GM12878 (cell line): ENCODE data around the gene LMBR1. TPM values are rescaled to one million over a fixed set of nuclear protein-coding genes. Genes with fewer than 3 reads are reported as not detected.

Experiments
- ATAC-seq: fragments of 200-7000 bp; cut with Tn5 transposase; 3 replicates; pipeline ENCODE4 v1.9.1; 2020; ENCODE audit warnings: mild to moderate bottlenecking, moderate library complexity
- BruUV-seq: library from RNA; stranded (reverse); fragments of 400-500 nt; replicated peaks from 2 replicates; lab custom pipeline; 2021; lab: Mats Ljungman, UMichigan
- CTCF ChIA-PET: fragments of 300-600 bp; sonication (Branson Sonifier 250); formaldehyde crosslinking; extraction: SDS; loops from one replicate; lab custom pipeline; 2021; ENCODE audit warnings: inconsistent platforms; lab: Yijun Ruan, JAX
- POLR2A ChIA-PET: fragments of 350-600 bp; formaldehyde crosslinking; extraction: SDS; loops from one replicate; lab custom pipeline; 2021; ENCODE audit warnings: inconsistent platforms; lab: Charles Lee
- RAD21 ChIA-PET: fragments of 300-600 bp; sonication (Branson Sonifier 250); formaldehyde crosslinking; loops from one replicate; lab custom pipeline; 2023; ENCODE audit warnings: antibody characterized with exemption; ENCODE audit not compliant: unreplicated experiment; lab: Charles Lee
- SMC1A ChIA-PET: fragments of 300-600 bp; sonication (Branson Sonifier 250); formaldehyde crosslinking; loops from one replicate; lab custom pipeline; 2023; ENCODE audit not compliant: unreplicated experiment, uncharacterized antibody; lab: Charles Lee
- DNase-seq: peaks from one replicate; pipeline ENCODE4 v3.0.0-alpha.2; 2011; ENCODE audit warnings: low read depth, low spot score
- FAIRE-seq: peaks from 3 replicates; lab custom pipeline; 2011; peaks lifted over from hg19 to GRCh38; lab: Jason Lieb, UNC
- H2AFZ ChIP-seq: 2 replicates; pipeline ENCODE4 v1.6.0; 2011; ENCODE audit warnings: low read depth, low read length, control low read depth; ENCODE audit not compliant: control insufficient read depth
- H3K27ac ChIP-seq: 2 replicates; pipeline ENCODE4 v1.5.1; 2011; ENCODE audit warnings: control low read depth; ENCODE audit not compliant: control insufficient read depth, insufficient read depth
- H3K27me3 ChIP-seq, 2 experiments: replicated peaks in 1 of 2; 2 replicates each; pipeline versions ENCODE4 v1.6.0 to v1.6.1; 2011; ENCODE audit warnings: low read length in 1 of 2; ENCODE audit not compliant: control insufficient read depth in 2 of 2, insufficient read depth in 2 of 2
- H3K36me3 ChIP-seq, 2 experiments: 2 replicates each; pipeline ENCODE4 v1.5.1; 2011; ENCODE audit warnings: low read length in 1 of 2; ENCODE audit not compliant: control insufficient read depth in 2 of 2, insufficient read depth in 2 of 2
- H3K4me1 ChIP-seq: 2 replicates; pipeline ENCODE4 v1.6.1; 2011; ENCODE audit warnings: mild to moderate bottlenecking, low read length, moderate library complexity, mixed read lengths; ENCODE audit not compliant: control insufficient read depth, insufficient read depth
- H3K4me2 ChIP-seq: 2 replicates; pipeline ENCODE4 v1.6.0; 2011; ENCODE audit warnings: control low read depth; ENCODE audit not compliant: control insufficient read depth, insufficient read depth
- H3K4me3 ChIP-seq: fragments of 200-600 bp; sonication (generic); 2 replicates; pipeline ENCODE4 v1.5.1; 2016
- H3K79me2 ChIP-seq: 2 replicates; pipeline ENCODE4 v1.6.0; 2011; ENCODE audit warnings: low read length; ENCODE audit not compliant: control insufficient read depth, insufficient read depth
- H3K9ac ChIP-seq: 2 replicates; pipeline ENCODE4 v1.8.0; 2011; ENCODE audit warnings: low read length, control low read depth, mixed read lengths; ENCODE audit not compliant: control insufficient read depth, insufficient read depth
- H3K9me3 ChIP-seq: replicated peaks from 3 replicates; pipeline ENCODE4 v1.5.1; 2011; ENCODE audit warnings: mild to moderate bottlenecking, low read length; ENCODE audit not compliant: control insufficient read depth, insufficient read depth
- H4K20me1 ChIP-seq: 2 replicates; pipeline ENCODE4 v1.6.0; 2011; ENCODE audit not compliant: control insufficient read depth, insufficient read depth
- CBX5 ChIP-seq: sonication (generic); IDR thresholded peaks from 2 replicates; pipeline ENCODE4 v1.6.1; 2016; ENCODE audit warnings: low read depth, moderate library complexity, mild to moderate bottlenecking, inconsistent platforms
- HDAC2 ChIP-seq: fragments of 200-600 bp; sonication (generic); IDR thresholded peaks from 2 replicates; pipeline ENCODE4 v1.6.1; 2017
- HDAC6 ChIP-seq: fragments of 200-600 bp; sonication (generic); IDR thresholded peaks from one replicate; pipeline ENCODE4 v1.8.0; 2017; ENCODE audit warnings: antibody characterized with exemption; ENCODE audit not compliant: unreplicated experiment
- MEF2B ChIP-seq: fragments of 450-650 bp; IDR thresholded peaks from 2 replicates; pipeline ENCODE4 v1.6.1; 2018; ENCODE audit warnings: mild to moderate bottlenecking, moderate library complexity; ENCODE audit not compliant: partially characterized antibody, poor library complexity, severe bottlenecking
- RELA ChIP-seq: fragments of 450-650 bp; IDR thresholded peaks from 2 replicates; pipeline ENCODE4 v1.8.0; 2014; ENCODE audit warnings: borderline replicate concordance; ENCODE audit not compliant: partially characterized antibody
- SP1 ChIP-seq: IDR thresholded peaks from one replicate; pipeline ENCODE4 v1.6.1; 2011; ENCODE audit warnings: low read depth, low read length
- SPI1 ChIP-seq: IDR thresholded peaks from 2 replicates; pipeline ENCODE4 v1.6.1; 2011; ENCODE audit warnings: low read depth, mild to moderate bottlenecking, low read length, moderate library complexity, borderline replicate concordance; ENCODE audit not compliant: insufficient read depth
- SRF ChIP-seq, 2 experiments: IDR thresholded peaks; 2 replicates each; pipeline ENCODE4 v1.6.1; 2011; ENCODE audit warnings: low read depth in 2 of 2, low read length in 2 of 2, mild to moderate bottlenecking in 1 of 2, moderate library complexity in 1 of 2
- SUZ12 ChIP-seq: fragments of 200-600 bp; sonication (generic); IDR thresholded peaks from one replicate; pipeline ENCODE4 v1.6.1; 2018; ENCODE audit warnings: antibody characterized with exemption, mild to moderate bottlenecking; ENCODE audit not compliant: unreplicated experiment
- TCF7 ChIP-seq: IDR thresholded peaks from 2 replicates; pipeline ENCODE4 v1.6.1; 2014; ENCODE audit warnings: antibody characterized with exemption, borderline replicate concordance
- ZNF217 ChIP-seq: fragments of 450-650 bp; IDR thresholded peaks from 2 replicates; pipeline ENCODE4 v1.6.1; 2017; ENCODE audit warnings: antibody characterized with exemption, mild to moderate bottlenecking
- ZZZ3 ChIP-seq: IDR thresholded peaks from 2 replicates; pipeline ENCODE4 v1.6.1; 2011; ENCODE audit warnings: low read depth; ENCODE audit not compliant: control insufficient read depth, insufficient read length
- WGBS: methylation state at CpG from one replicate; pipeline ENCODE4 v1.1.6; 2016; ENCODE audit warnings: low lambda C conversion rate; ENCODE audit not compliant: insufficient replicate concordance, insufficient coverage; ENCODE audit errors: missing lambda C conversion rate; 5-methylcytosine and 5-hydroxymethylcytosine counted together
- in situ Hi-C: fragments of 300-500 bp; cut with MboI; formaldehyde crosslinking; loops from 9 replicates; pipeline ENCODE4 v1.14.3; 2018; ENCODE audit warnings: mixed read lengths
- intact Hi-C: fragments of 100-400 bp; cut with micrococcal nuclease; formaldehyde crosslinking; loops from one replicate; pipeline ENCODE4 v1.14.2; 2022; ENCODE audit not compliant: unreplicated experiment
- polyA plus RNA-seq, 11 experiments: library from polyadenylated mRNA; depleted of rRNA in 4 of 11; unstranded in 6 of 11; stranded (reverse) in 5 of 11; fragments of >200 nt; fragmentation: Nextera tagmentation in 4 of 11; fragmentation: Illumina TruSeq in 1 of 11; extraction: Ambion mirVana in 4 of 11; extraction: Trizol in 1 of 11; gene quantifications; 1 replicate in 1 of 11; 2 replicates in 10 of 11; pipeline versions ENCODE4 v1.2.1 to v1.2.3, GENCODE V29; 2011 to 2016; ENCODE audit warnings: inconsistent platforms in 2 of 11, missing spikeins in 2 of 11, low read depth in 1 of 11
- total RNA-seq, 4 experiments: library from RNA; depleted of rRNA in 3 of 4; stranded (reverse); fragments of >200 nt in 3 of 4; fragmentation: Illumina TruSeq in 1 of 4; extraction: Trizol in 1 of 4; gene quantifications; 2 replicates each; pipeline versions ENCODE4 v1.2.1 to v1.2.3, GENCODE V29; 2013 to 2021
- TF ChIP-seq, protein P1 (sequence below): fragments of 450-650 bp; formaldehyde crosslinking; IDR thresholded peaks from 2 replicates; pipeline ENCODE4 v1.4.0; 2022; ENCODE audit warnings: mild to moderate bottlenecking, moderate library complexity
- TF ChIP-seq, protein P2 (sequence below): IDR thresholded peaks from 2 replicates; pipeline ENCODE4 v1.6.1; 2012; ENCODE audit warnings: improper control_type of control experiment, low read depth, low read length; ENCODE audit not compliant: insufficient replicate concordance
- TF ChIP-seq, protein P3 (sequence below): IDR thresholded peaks from 2 replicates; pipeline ENCODE4 v1.6.1; 2011; ENCODE audit warnings: low read depth, mild to moderate bottlenecking, low read length, moderate library complexity, borderline replicate concordance; ENCODE audit errors: extremely low read depth

Gene LMBR1
- total and polyA plus RNA-seq, 10 of the 15 experiments (the other 5 are each of a cell fraction or from before 2014, with no cell fraction given): 4.0 to 63.5 (median 28.8) TPM

DNA sequence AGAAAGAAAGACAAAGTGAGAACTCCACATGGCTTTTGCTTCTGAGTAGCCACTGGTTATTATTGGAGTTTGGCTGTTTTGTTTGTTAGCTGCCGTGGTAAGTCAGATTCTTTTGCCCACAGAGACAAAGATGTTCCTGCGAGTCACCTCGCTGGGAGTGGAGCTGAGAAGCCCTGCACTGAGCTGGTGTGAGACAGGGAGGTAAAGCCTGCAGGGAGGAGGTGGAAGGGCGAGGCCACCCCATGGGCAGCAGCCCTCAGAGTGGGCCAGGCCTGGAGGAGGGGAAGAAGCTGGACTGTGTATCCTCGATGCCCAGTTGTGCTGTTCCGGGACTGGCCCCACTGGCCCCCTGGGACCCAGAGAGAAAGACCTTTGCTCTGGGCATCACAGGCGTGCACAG, 42.3 kb upstream of the LMBR1 start:
- Histone ChIP-seq H4K20me1 (no peaks in the 10 kb centered on the region), H3K36me3 (no peaks in the 10 kb centered on the region), H3K27me3 (no peaks in the 10 kb centered on the region; a peak in 1 of 4 replicates), H3K4me3 (no peak overlapping the region), H2AFZ (no peak overlapping the region), H3K4me2 (no peak overlapping the region), H3K9ac (no peak overlapping the region), H3K27ac (no peak overlapping the region), H3K4me1 (no peaks in the 10 kb centered on the region), H3K79me2 (no peaks in the 10 kb centered on the region), H3K9me3 (no peaks in the 10 kb centered on the region)
- ChIA-PET RAD21 (no interaction called here), POLR2A (no interaction called here), CTCF (no interaction called here), SMC1A (no interaction called here)
- in situ Hi-C loops: no loop called here
- FAIRE-seq (no peak), DNase-seq (no peak), ATAC-seq (no peak)
- no TSS peak for BruUV-seq
- 65% methylated on average over 5 of the region's 7 CpGs for WGBS
- intact Hi-C loops: no loop called here
- TF ChIP-seq SPI1 (no peak), SRF (IDR thresholded peaks at IDR 0.05; ENCODE audit: low read depth in 2 of 2, low read length in 2 of 2) (no peak), HDAC6 (no peak), TCF7 (no peak), SUZ12 (no peak), CBX5 (no peak), ZZZ3 (no peak), SP1 (no peak), HDAC2 (no peak), RELA (no peak), ZNF217 (no peak), MEF2B (no peak)
- TF ChIP-seq, protein P1, sequence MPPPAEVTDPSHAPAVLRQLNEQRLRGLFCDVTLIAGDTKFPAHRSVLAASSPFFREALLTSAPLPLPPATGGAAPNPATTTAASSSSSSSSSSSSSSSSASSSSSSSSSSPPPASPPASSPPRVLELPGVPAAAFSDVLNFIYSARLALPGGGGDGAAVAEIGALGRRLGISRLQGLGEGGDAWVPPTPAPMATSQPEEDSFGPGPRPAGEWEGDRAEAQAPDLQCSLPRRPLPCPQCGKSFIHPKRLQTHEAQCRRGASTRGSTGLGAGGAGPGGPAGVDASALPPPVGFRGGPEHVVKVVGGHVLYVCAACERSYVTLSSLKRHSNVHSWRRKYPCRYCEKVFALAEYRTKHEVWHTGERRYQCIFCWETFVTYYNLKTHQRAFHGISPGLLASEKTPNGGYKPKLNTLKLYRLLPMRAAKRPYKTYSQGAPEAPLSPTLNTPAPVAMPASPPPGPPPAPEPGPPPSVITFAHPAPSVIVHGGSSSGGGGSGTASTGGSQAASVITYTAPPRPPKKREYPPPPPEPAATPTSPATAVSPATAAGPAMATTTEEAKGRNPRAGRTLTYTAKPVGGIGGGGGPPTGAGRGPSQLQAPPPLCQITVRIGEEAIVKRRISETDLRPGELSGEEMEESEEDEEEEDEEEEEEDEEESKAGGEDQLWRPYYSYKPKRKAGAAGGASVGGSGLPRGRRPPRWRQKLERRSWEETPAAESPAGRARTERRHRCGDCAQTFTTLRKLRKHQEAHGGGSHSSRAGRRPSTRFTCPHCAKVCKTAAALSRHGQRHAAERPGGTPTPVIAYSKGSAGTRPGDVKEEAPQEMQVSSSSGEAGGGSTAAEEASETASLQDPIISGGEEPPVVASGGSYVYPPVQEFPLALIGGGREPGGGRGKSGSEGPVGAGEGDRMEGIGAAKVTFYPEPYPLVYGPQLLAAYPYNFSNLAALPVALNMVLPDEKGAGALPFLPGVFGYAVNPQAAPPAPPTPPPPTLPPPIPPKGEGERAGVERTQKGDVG: no peak
- TF ChIP-seq, protein P2, sequence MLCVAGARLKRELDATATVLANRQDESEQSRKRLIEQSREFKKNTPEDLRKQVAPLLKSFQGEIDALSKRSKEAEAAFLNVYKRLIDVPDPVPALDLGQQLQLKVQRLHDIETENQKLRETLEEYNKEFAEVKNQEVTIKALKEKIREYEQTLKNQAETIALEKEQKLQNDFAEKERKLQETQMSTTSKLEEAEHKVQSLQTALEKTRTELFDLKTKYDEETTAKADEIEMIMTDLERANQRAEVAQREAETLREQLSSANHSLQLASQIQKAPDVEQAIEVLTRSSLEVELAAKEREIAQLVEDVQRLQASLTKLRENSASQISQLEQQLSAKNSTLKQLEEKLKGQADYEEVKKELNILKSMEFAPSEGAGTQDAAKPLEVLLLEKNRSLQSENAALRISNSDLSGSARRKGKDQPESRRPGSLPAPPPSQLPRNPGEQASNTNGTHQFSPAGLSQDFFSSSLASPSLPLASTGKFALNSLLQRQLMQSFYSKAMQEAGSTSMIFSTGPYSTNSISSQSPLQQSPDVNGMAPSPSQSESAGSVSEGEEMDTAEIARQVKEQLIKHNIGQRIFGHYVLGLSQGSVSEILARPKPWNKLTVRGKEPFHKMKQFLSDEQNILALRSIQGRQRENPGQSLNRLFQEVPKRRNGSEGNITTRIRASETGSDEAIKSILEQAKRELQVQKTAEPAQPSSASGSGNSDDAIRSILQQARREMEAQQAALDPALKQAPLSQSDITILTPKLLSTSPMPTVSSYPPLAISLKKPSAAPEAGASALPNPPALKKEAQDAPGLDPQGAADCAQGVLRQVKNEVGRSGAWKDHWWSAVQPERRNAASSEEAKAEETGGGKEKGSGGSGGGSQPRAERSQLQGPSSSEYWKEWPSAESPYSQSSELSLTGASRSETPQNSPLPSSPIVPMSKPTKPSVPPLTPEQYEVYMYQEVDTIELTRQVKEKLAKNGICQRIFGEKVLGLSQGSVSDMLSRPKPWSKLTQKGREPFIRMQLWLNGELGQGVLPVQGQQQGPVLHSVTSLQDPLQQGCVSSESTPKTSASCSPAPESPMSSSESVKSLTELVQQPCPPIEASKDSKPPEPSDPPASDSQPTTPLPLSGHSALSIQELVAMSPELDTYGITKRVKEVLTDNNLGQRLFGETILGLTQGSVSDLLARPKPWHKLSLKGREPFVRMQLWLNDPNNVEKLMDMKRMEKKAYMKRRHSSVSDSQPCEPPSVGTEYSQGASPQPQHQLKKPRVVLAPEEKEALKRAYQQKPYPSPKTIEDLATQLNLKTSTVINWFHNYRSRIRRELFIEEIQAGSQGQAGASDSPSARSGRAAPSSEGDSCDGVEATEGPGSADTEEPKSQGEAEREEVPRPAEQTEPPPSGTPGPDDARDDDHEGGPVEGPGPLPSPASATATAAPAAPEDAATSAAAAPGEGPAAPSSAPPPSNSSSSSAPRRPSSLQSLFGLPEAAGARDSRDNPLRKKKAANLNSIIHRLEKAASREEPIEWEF: no peak
- TF ChIP-seq, protein P3, sequence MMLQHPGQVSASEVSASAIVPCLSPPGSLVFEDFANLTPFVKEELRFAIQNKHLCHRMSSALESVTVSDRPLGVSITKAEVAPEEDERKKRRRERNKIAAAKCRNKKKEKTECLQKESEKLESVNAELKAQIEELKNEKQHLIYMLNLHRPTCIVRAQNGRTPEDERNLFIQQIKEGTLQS: no peak
